H9 (cell line): ENCODE measurements around the gene CCS. TPM values are rescaled to one million over a fixed set of nuclear protein-coding genes. Genes with fewer than 3 reads are reported as not detected.
A peak's percentile ranks its signal among the peaks of the same experiment; 100 is the strongest.

Experiments
- DNase-seq: peaks from one replicate; pipeline ENCODE4 v3.0.0-alpha.2; 2017
- H2AFZ ChIP-seq: one replicate; pipeline ENCODE4 v1.6.1; 2013; ENCODE audit warnings: mild to moderate bottlenecking, low read length, control low read depth, moderate library complexity
- H2AK5ac ChIP-seq: 2 replicates; pipeline ENCODE4 v1.6.1; 2013; ENCODE audit warnings: low read length, control low read depth, mixed read lengths; ENCODE audit not compliant: insufficient read length
- H2BK120ac ChIP-seq: one replicate; pipeline ENCODE4 v1.6.1; 2013; ENCODE audit warnings: low read depth, mild to moderate bottlenecking, low read length, control low read depth, inconsistent platforms; ENCODE audit not compliant: poor library complexity, severe bottlenecking
- H2BK12ac ChIP-seq: 2 replicates; pipeline ENCODE4 v1.6.1; 2013; ENCODE audit warnings: low read length, control low read depth, mixed read lengths, low read depth; ENCODE audit not compliant: insufficient read length
- H2BK15ac ChIP-seq: 2 replicates; pipeline ENCODE4 v1.6.1; 2013; ENCODE audit warnings: low read depth, low read length, control low read depth
- H2BK20ac ChIP-seq: one replicate; pipeline ENCODE4 v1.6.1; 2013; ENCODE audit warnings: low read depth, mild to moderate bottlenecking, low read length, control low read depth, inconsistent platforms; ENCODE audit not compliant: poor library complexity, severe bottlenecking
- H2BK5ac ChIP-seq: 2 replicates; pipeline ENCODE4 v1.6.1; 2013; ENCODE audit warnings: low read length, control low read depth, mixed read lengths; ENCODE audit not compliant: insufficient read length
- H3K14ac ChIP-seq: 2 replicates; pipeline ENCODE4 v1.6.1; 2013; ENCODE audit warnings: low read length, control low read depth; ENCODE audit not compliant: insufficient read depth
- H3K18ac ChIP-seq: 2 replicates; pipeline ENCODE4 v1.6.1; 2013; ENCODE audit warnings: low read depth, mild to moderate bottlenecking, mixed read lengths, low read length, control low read depth; ENCODE audit not compliant: insufficient read length
- H3K23ac ChIP-seq: 2 replicates; pipeline ENCODE4 v1.6.1; 2013; ENCODE audit warnings: low read length, control low read depth, mixed read lengths, low read depth; ENCODE audit not compliant: insufficient read length
- H3K23me2 ChIP-seq: 2 replicates; pipeline ENCODE4 v1.6.1; 2013; ENCODE audit warnings: low read depth, mild to moderate bottlenecking, mixed read lengths, low read length, control low read depth; ENCODE audit not compliant: insufficient read length, poor library complexity, severe bottlenecking
- H3K27ac ChIP-seq: 2 replicates; pipeline ENCODE4 v1.5.1; 2013; ENCODE audit warnings: low read length, control low read depth, mixed read lengths, low read depth; ENCODE audit not compliant: insufficient read length
- H3K27me3 ChIP-seq: 2 replicates; pipeline ENCODE4 v1.6.1; 2013; ENCODE audit warnings: low read length, control low read depth, inconsistent platforms; ENCODE audit not compliant: insufficient read depth
- H3K4ac ChIP-seq: 2 replicates; pipeline ENCODE4 v1.6.1; 2013; ENCODE audit warnings: low read depth, mild to moderate bottlenecking, control low read depth, inconsistent platforms, low read length, moderate library complexity
- H3K4me1 ChIP-seq: 2 replicates; pipeline ENCODE4 v1.6.1; 2013; ENCODE audit warnings: low read length, control low read depth, inconsistent platforms; ENCODE audit not compliant: insufficient read depth
- H3K4me2 ChIP-seq: 2 replicates; pipeline ENCODE4 v1.6.1; 2013; ENCODE audit warnings: low read length, control low read depth, mixed read lengths; ENCODE audit not compliant: insufficient read length, insufficient read depth
- H3K56ac ChIP-seq: 2 replicates; pipeline ENCODE4 v1.6.1; 2013; ENCODE audit warnings: low read depth, mild to moderate bottlenecking, mixed read lengths, low read length, control low read depth; ENCODE audit not compliant: insufficient read length
- H3K79me1 ChIP-seq: 2 replicates; pipeline ENCODE4 v1.6.1; 2013; ENCODE audit warnings: low read depth, mild to moderate bottlenecking, moderate library complexity, low read length, control low read depth, inconsistent platforms; ENCODE audit not compliant: insufficient read depth, poor library complexity, severe bottlenecking
- H3K79me2 ChIP-seq: 2 replicates; pipeline ENCODE4 v1.6.1; 2013; ENCODE audit warnings: low read length, control low read depth, inconsistent platforms; ENCODE audit not compliant: insufficient read depth
- H3K9ac ChIP-seq: 2 replicates; pipeline ENCODE4 v1.6.1; 2013; ENCODE audit warnings: low read length, control low read depth, mixed read lengths; ENCODE audit not compliant: insufficient read length; ENCODE audit errors: extremely low read depth
- H3K9me3 ChIP-seq: one replicate; pipeline ENCODE4 v1.6.1; 2013; ENCODE audit warnings: low read depth, low read length, inconsistent platforms; ENCODE audit not compliant: control insufficient read depth
- H3T11ph ChIP-seq: one replicate; pipeline ENCODE4 v1.6.1; 2013; ENCODE audit warnings: mild to moderate bottlenecking, low read length, control low read depth, inconsistent platforms
- H4K20me1 ChIP-seq: one replicate; pipeline ENCODE4 v1.6.1; 2013; ENCODE audit not compliant: control insufficient read depth, insufficient read length, insufficient read depth
- H4K5ac ChIP-seq: 2 replicates; pipeline ENCODE4 v1.6.1; 2013; ENCODE audit warnings: low read depth, mild to moderate bottlenecking, mixed read lengths, low read length, control low read depth; ENCODE audit not compliant: insufficient read length
- H4K8ac ChIP-seq: replicated peaks from 2 replicates; pipeline ENCODE4 v1.6.1; 2013; ENCODE audit warnings: low read length, control low read depth, mixed read lengths, low read depth; ENCODE audit not compliant: insufficient read length
- H4K91ac ChIP-seq: 2 replicates; pipeline ENCODE4 v1.6.1; 2013; ENCODE audit warnings: low read depth, mild to moderate bottlenecking, moderate library complexity, mixed read lengths, low read length, control low read depth; ENCODE audit not compliant: insufficient read length
- H3K27ac Mint-ChIP-seq, 3 experiments: 2 replicates in 2 of 3; 3 replicates in 1 of 3; pipeline ENCODE4 v1.8.0; 2020 to 2021; ENCODE audit warnings: mixed read lengths in 3 of 3, mild to moderate bottlenecking in 1 of 3, moderate library complexity in 1 of 3
- H3K27me3 Mint-ChIP-seq: 2 replicates; pipeline ENCODE4 v1.8.0; 2021; ENCODE audit warnings: low read depth, mild to moderate bottlenecking, moderate library complexity, mixed read lengths
- H3K36me3 Mint-ChIP-seq, 3 experiments: 2 replicates in 2 of 3; 3 replicates in 1 of 3; pipeline ENCODE4 v1.8.0; 2020 to 2021; ENCODE audit warnings: low read depth in 3 of 3, mixed read lengths in 3 of 3; ENCODE audit not compliant: insufficient read depth in 1 of 3
- H3K4me1 Mint-ChIP-seq, 2 experiments: 2 replicates each; pipeline ENCODE4 v1.8.0; 2020; ENCODE audit warnings: mixed read lengths in 2 of 2
- H3K4me3 Mint-ChIP-seq, 2 experiments: 2 replicates in 1 of 2; 3 replicates in 1 of 2; pipeline ENCODE4 v1.8.0; 2020 to 2021; ENCODE audit warnings: mild to moderate bottlenecking in 2 of 2, mixed read lengths in 2 of 2, moderate library complexity in 1 of 2
- H3K9me3 Mint-ChIP-seq, 2 experiments: 2 replicates in 1 of 2; 3 replicates in 1 of 2; pipeline ENCODE4 v1.8.0; 2020; ENCODE audit warnings: mild to moderate bottlenecking in 2 of 2, mixed read lengths in 2 of 2, moderate library complexity in 1 of 2
- WGBS: extraction: QIAGEN DNeasy Blood & Tissue Kit; methylation state at CpG from one replicate; pipeline ENCODE4 v1.1.7; 2013; ENCODE audit warnings: missing lambda C conversion rate, low lambda C conversion rate, mixed read lengths; ENCODE audit not compliant: insufficient read length; ENCODE audit errors: extremely low coverage; 5-methylcytosine and 5-hydroxymethylcytosine counted together
- total RNA-seq: library from RNA; stranded (reverse); gene quantifications from 2 replicates; pipeline ENCODE4 v1.2.1, GENCODE V29; 2021
- TF ChIP-seq, protein P1 (sequence below): fragments of 200-600 bp; sonication (generic); conservative IDR thresholded peaks from 3 replicates; pipeline ENCODE4 v1.8.0; 2021; ENCODE audit warnings: antibody characterized with exemption, mild to moderate bottlenecking

The CCS gene
- total RNA-seq, 1 experiment from 2014 or later: 61.1 TPM

DNA sequence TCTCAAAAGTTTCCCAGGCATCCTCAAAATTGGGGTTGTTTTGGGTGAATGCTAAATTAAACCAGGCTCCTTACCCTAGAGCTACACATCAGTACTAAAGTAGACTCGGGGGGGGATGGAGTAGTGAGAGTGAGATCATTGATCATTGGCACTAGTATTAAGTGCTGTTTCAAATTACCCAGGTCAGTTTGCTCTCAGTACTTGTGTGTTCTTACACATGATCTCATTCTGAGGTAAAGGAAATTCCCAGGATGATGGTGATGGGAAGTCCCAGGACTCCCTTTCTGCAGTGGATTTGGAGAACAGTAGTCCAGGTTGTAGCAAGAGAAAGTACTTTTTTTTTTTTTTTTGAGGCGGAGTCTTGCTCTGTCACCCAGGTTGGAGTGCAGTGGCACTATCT, 58.0 kb downstream of the CCS start:
- H3K4me2 ChIP-seq: no peak overlapping the region
- no peak overlapping the region for H2BK5ac ChIP-seq
- H3K23ac ChIP-seq: no peak overlapping the region
- H3K27ac ChIP-seq: no peak overlapping the region
- H3K23me2 ChIP-seq: no peaks in the 10 kb centered on the region
- TF ChIP-seq, protein P1, sequence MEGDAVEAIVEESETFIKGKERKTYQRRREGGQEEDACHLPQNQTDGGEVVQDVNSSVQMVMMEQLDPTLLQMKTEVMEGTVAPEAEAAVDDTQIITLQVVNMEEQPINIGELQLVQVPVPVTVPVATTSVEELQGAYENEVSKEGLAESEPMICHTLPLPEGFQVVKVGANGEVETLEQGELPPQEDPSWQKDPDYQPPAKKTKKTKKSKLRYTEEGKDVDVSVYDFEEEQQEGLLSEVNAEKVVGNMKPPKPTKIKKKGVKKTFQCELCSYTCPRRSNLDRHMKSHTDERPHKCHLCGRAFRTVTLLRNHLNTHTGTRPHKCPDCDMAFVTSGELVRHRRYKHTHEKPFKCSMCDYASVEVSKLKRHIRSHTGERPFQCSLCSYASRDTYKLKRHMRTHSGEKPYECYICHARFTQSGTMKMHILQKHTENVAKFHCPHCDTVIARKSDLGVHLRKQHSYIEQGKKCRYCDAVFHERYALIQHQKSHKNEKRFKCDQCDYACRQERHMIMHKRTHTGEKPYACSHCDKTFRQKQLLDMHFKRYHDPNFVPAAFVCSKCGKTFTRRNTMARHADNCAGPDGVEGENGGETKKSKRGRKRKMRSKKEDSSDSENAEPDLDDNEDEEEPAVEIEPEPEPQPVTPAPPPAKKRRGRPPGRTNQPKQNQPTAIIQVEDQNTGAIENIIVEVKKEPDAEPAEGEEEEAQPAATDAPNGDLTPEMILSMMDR: no peak
- Mint-ChIP-seq H3K27me3 (no peaks in the 10 kb centered on the region; the same call in 1 of the 2 replicates), H3K4me3 (no peak overlapping the region), H3K36me3 (peaks cover 55 to 78% (median 77%) of the 10 kb centered on the region in 3 experiments), H3K9me3 (no peaks in the 10 kb centered on the region), H3K27ac (peak overlapping the region in 1 of 3 experiments; percentile 74; a peak in 1 of 7 replicates), H3K4me1 (peaks cover 4% of the 10 kb centered on the region in 2 experiments; a peak in 3 of 4 replicates)
- H3K9ac ChIP-seq: no peak overlapping the region
- DNase-seq: no peak
- no peak overlapping the region for H2BK12ac ChIP-seq
- H3K79me2 ChIP-seq: peaks cover 12% of the 10 kb centered on the region; the same call in 1 of the 2 replicates
- no peak overlapping the region for H4K91ac ChIP-seq
- H3K4me1 ChIP-seq: no peaks in the 10 kb centered on the region
- no peaks in the 10 kb centered on the region for H4K20me1 ChIP-seq
- no peak overlapping the region for H3T11ph ChIP-seq
- H2BK15ac ChIP-seq: no peak overlapping the region
- H3K14ac ChIP-seq: no peak overlapping the region
- H4K5ac ChIP-seq: no peak overlapping the region
- H3K56ac ChIP-seq: no peak overlapping the region
- H3K9me3 ChIP-seq: no peaks in the 10 kb centered on the region
- no peak overlapping the region for H2BK20ac ChIP-seq
- H3K4ac ChIP-seq: no peak overlapping the region
- H2BK120ac ChIP-seq: no peak overlapping the region
- peaks cover 16% of the 10 kb centered on the region for H3K79me1 ChIP-seq
- H2AK5ac ChIP-seq: no peak overlapping the region
- H4K8ac ChIP-seq: no peak overlapping the region
- H2AFZ ChIP-seq: no peak overlapping the region
- no peak overlapping the region for H3K18ac ChIP-seq
- no CpG with 5 or more reads among the region's 2 CpGs for WGBS
- no peaks in the 10 kb centered on the region for H3K27me3 ChIP-seq
